Measurements from ENCODE around the gene TMEM147. TPM values are rescaled to one million over a fixed set of nuclear protein-coding genes. Genes with fewer than 3 reads are reported as not detected.

The TMEM147 gene
- total and polyA plus RNA-seq, 2 of the 4 experiments (the other 2 are of a cell fraction) = 67.6 to 108 TPM

GRCh38 chr19:35506011-35506410 is 39.4 kb upstream of the TMEM147 start:
- Histone ChIP-seq H3K9me3 (ENCODE audit: control insufficient read depth, insufficient read depth, low read length) (no peaks in the 10 kb centered on the region), H2BK15ac (ENCODE audit: low read depth, low read length) (no peak overlapping the region), H2BK120ac (ENCODE audit: low read depth, low read length) (no peak overlapping the region), H4K8ac (ENCODE audit: low read depth in 2 of 2, low read length in 2 of 2) (no peak overlapping the region), H3K14ac (replicated peaks; ENCODE audit: low read depth, low read length) (no peak overlapping the region), H3K4me3 (ENCODE audit: insufficient read depth, low read depth, low read length) (no peak overlapping the region), H3K79me1 (ENCODE audit: low read depth in 1 of 2, low read length in 2 of 2) (no peaks in the 10 kb centered on the region), H2BK5ac (ENCODE audit: low read depth, low read length, poor library complexity, severe bottlenecking) (no peak overlapping the region), H3K27me3 (ENCODE audit: control insufficient read depth, insufficient read depth, low read length) (peaks cover 68% of the 10 kb centered on the region), H3K56ac (ENCODE audit: extremely low read depth, insufficient read depth, low read length) (no peak overlapping the region), H3K4me1 (ENCODE audit: control insufficient read depth, insufficient read depth, low read length) (no peaks in the 10 kb centered on the region; the same call in 1 of the 2 replicates), H3K27ac (ENCODE audit: insufficient read depth, low read length) (no peak overlapping the region), H3K36me3 (ENCODE audit: control insufficient read depth, insufficient read depth, low read length) (no peaks in the 10 kb centered on the region), H4K20me1 (ENCODE audit: insufficient read depth, low read length) (no peaks in the 10 kb centered on the region), H4K5ac (ENCODE audit: low read depth, low read length) (no peak overlapping the region), H2AK9ac (replicated peaks; ENCODE audit: low read depth, low read length, poor library complexity) (no peak overlapping the region), H3K4me2 (ENCODE audit: low read depth, low read length) (no peak overlapping the region), H3K9ac (ENCODE audit: low read depth, low read length) (no peak overlapping the region), H3K4ac (ENCODE audit: low read depth, low read length) (no peak overlapping the region), H3K18ac (ENCODE audit: low read depth, low read length) (no peak overlapping the region), H3K23ac (ENCODE audit: low read depth, low read length) (no peak overlapping the region), H2BK20ac (ENCODE audit: low read depth, low read length) (no peak overlapping the region), H2AK5ac (ENCODE audit: low read depth, low read length) (no peak overlapping the region), H3K9me1 (ENCODE audit: insufficient read depth, low read length) (no peaks in the 10 kb centered on the region; the same call in 1 of the 2 replicates), H4K91ac (ENCODE audit: insufficient read depth, low read depth, low read length) (no peak overlapping the region), H2AFZ (replicated peaks; ENCODE audit: low read length, poor library complexity) (no peak overlapping the region)
- WGBS, 2 experiments (ENCODE audit: extremely low coverage in 2 of 2, insufficient read length in 1 of 2) = no CpG with 5 or more reads among the region's 7 CpGs
- intact Hi-C loops (cut with micrococcal nuclease) (no loop called here), dilution Hi-C loops (cut with HindIII; ENCODE audit: low sequenced_read_pairs, unreplicated experiment) (no loop called here), in situ Hi-C loops (cut with MboI; ENCODE audit: low sequenced_read_pairs) (no loop called here)
- TF ChIP-seq NFE2L2 (IDR thresholded peaks at IDR 0.05; ENCODE audit: low read depth, low read length) = no peak
- TF ChIP-seq POLR2A (IDR thresholded peaks at IDR 0.05; ENCODE audit: low read depth, low read length) = no peak
- TF ChIP-seq MAFK (IDR thresholded peaks at IDR 0.05; ENCODE audit: low read depth, low read length) = no peak
- no peak for TF ChIP-seq MAZ (IDR thresholded peaks at IDR 0.05; ENCODE audit: borderline replicate concordance, low read depth, low read length)
- TF ChIP-seq BHLHE40 (IDR thresholded peaks at IDR 0.05; ENCODE audit: low read depth, low read length) = no peak
- no peak for TF ChIP-seq RFX5 (IDR thresholded peaks at IDR 0.05; ENCODE audit: low read depth, low read length)
- no peak for TF ChIP-seq CTCF (conservative IDR thresholded peaks at IDR 0.05; ENCODE audit: low read depth, low read length)
- no peak for TF ChIP-seq RAD21 (IDR thresholded peaks at IDR 0.05; ENCODE audit: low read length)
- TF ChIP-seq, protein P1, sequence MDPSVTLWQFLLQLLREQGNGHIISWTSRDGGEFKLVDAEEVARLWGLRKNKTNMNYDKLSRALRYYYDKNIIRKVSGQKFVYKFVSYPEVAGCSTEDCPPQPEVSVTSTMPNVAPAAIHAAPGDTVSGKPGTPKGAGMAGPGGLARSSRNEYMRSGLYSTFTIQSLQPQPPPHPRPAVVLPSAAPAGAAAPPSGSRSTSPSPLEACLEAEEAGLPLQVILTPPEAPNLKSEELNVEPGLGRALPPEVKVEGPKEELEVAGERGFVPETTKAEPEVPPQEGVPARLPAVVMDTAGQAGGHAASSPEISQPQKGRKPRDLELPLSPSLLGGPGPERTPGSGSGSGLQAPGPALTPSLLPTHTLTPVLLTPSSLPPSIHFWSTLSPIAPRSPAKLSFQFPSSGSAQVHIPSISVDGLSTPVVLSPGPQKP (IDR thresholded peaks at IDR 0.05; ENCODE audit: borderline replicate concordance, low read depth, low read length) = no peak
- no peak for TF ChIP-seq FOS (IDR thresholded peaks at IDR 0.05; ENCODE audit: low read depth, low read length)
- no peak for TF ChIP-seq CHD1 (IDR thresholded peaks at IDR 0.05; ENCODE audit: low read depth, low read length)
- TF ChIP-seq RCOR1 (IDR thresholded peaks at IDR 0.05; ENCODE audit: insufficient replicate concordance, low read length) = no peak
- no peak for TF ChIP-seq CEBPB (IDR thresholded peaks at IDR 0.05; ENCODE audit: low read depth, low read length)
- no peak for TF ChIP-seq MXI1 (IDR thresholded peaks at IDR 0.05; ENCODE audit: borderline replicate concordance, low read depth, low read length)
- no peak for TF ChIP-seq USF2 (IDR thresholded peaks at IDR 0.05; ENCODE audit: low read depth, low read length)
- no peak for TF ChIP-seq SMC3 (IDR thresholded peaks at IDR 0.05; ENCODE audit: low read depth, low read length)
- DNase-seq (no peak), ATAC-seq (ENCODE audit: low read depth) (no peak)
- ChIA-PET POLR2A (ENCODE audit: unreplicated experiment) (no interaction called here), CTCF (interaction anchor here (2.8 kb wide), 1 partner anchor 11 kb away, joined by 11 read pairs; no protein-coding TSS in a partner anchor)
- no TSS peak for BruUV-seq (replicated peaks)
